Activated naive CD4-positive, alpha-beta T cell treated with anti-CD3 and anti-CD28 coated beads for 36 hours (primary cell): ENCODE data around the gene SHANK3. TPM values are rescaled to one million over a fixed set of nuclear protein-coding genes. Genes with fewer than 3 reads are reported as not detected.

Experiments
- CTCF ChIA-PET: fragments of 350-600 bp; sonication (Branson Sonifier 250); formaldehyde crosslinking; loops from one replicate; lab custom pipeline; 2021; ENCODE audit warnings: antibody characterized with exemption; lab: Charles Lee
- DNase-seq: peaks from one replicate; pipeline ENCODE4 v3.0.0-alpha.2; 2020
- H3K27ac Mint-ChIP-seq: one replicate; pipeline ENCODE4 v1.8.0; 2021; ENCODE audit warnings: mild to moderate bottlenecking, mixed read lengths
- H3K27me3 Mint-ChIP-seq: one replicate; pipeline ENCODE4 v1.8.0; 2021; ENCODE audit warnings: low read depth, mixed read lengths
- H3K36me3 Mint-ChIP-seq: one replicate; pipeline ENCODE4 v1.8.0; 2021; ENCODE audit warnings: low read depth, mixed read lengths
- H3K4me1 Mint-ChIP-seq: one replicate; pipeline ENCODE4 v1.8.0; 2021; ENCODE audit warnings: low read depth, mixed read lengths
- H3K4me3 Mint-ChIP-seq: one replicate; pipeline ENCODE4 v1.8.0; 2021; ENCODE audit warnings: mild to moderate bottlenecking, moderate library complexity, mixed read lengths
- H3K9me3 Mint-ChIP-seq: one replicate; pipeline ENCODE4 v1.8.0; 2021; ENCODE audit warnings: mixed read lengths
- intact Hi-C: fragments of 100-400 bp; cut with micrococcal nuclease; formaldehyde crosslinking; loops from one replicate; pipeline ENCODE4 v1.15.1; 2023
- total RNA-seq, 2 experiments: library from RNA; stranded (reverse); gene quantifications; one replicate each; pipeline ENCODE4 v1.2.3, GENCODE V29; 2021

Gene SHANK3
- total RNA-seq, 2 experiments from 2014 or later, result 0.07 TPM

GRCh38 chr22:50699001-50699755 is 26.6 kb downstream of the SHANK3 start:
- no peak overlapping the region for H3K27ac Mint-ChIP-seq
- no peaks in the 10 kb centered on the region for H3K27me3 Mint-ChIP-seq
- H3K36me3 Mint-ChIP-seq, result no peaks in the 10 kb centered on the region
- DNase-seq, result no peak
- H3K4me1 Mint-ChIP-seq, result peaks cover 13% of the 10 kb centered on the region
- H3K4me3 Mint-ChIP-seq, result no peak overlapping the region
- CTCF ChIA-PET, result interaction anchor here (0.6 kb wide), 1 partner anchor 61 kb away, joined by 3 read pairs; no protein-coding TSS in a partner anchor
- no peaks in the 10 kb centered on the region for H3K9me3 Mint-ChIP-seq
- intact Hi-C loops, result no loop called here

DNA sequence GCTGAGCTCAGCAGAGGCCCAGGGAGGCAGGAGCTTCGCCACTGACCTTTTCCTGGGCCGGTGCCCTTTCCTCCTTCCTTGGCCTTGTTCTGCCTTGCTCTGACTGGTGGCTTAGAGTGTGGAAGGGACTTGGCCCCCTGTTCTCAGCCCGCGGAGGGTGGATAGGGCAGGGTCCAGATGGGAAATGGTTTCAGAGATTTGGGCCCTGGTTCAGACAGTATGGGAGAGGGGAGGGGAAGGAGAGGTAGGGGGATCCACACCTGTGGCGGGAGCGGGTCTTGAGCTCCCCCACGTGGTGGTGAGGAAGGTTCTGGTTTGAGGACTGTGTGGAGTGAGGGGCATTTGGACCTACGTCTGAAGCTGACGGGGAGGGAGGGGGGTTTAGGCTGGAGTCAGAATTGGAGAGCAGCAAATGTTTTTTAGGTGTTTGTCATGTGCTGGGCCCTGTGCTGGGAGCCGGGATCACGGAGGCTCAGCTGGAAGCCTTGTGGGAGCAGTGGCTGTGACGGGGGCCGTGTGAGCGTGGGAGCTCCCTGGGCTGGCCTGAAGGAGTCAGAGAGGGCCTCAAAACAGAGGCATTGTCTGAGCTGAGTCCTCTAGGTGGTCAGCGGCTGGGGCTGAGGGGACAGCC is 27.2 kb downstream of the SHANK3 start:
- H3K9me3 Mint-ChIP-seq, result no peaks in the 10 kb centered on the region
- no peak for DNase-seq
- H3K4me1 Mint-ChIP-seq, result peaks cover 13% of the 10 kb centered on the region
- CTCF ChIA-PET, result interaction anchor here (0.6 kb wide), 1 partner anchor 61 kb away, joined by 3 read pairs; no protein-coding TSS in a partner anchor
- no peaks in the 10 kb centered on the region for H3K27me3 Mint-ChIP-seq
- no peak overlapping the region for H3K27ac Mint-ChIP-seq
- intact Hi-C loops, result no loop called here
- no peaks in the 10 kb centered on the region for H3K36me3 Mint-ChIP-seq
- H3K4me3 Mint-ChIP-seq, result no peak overlapping the region

DNA sequence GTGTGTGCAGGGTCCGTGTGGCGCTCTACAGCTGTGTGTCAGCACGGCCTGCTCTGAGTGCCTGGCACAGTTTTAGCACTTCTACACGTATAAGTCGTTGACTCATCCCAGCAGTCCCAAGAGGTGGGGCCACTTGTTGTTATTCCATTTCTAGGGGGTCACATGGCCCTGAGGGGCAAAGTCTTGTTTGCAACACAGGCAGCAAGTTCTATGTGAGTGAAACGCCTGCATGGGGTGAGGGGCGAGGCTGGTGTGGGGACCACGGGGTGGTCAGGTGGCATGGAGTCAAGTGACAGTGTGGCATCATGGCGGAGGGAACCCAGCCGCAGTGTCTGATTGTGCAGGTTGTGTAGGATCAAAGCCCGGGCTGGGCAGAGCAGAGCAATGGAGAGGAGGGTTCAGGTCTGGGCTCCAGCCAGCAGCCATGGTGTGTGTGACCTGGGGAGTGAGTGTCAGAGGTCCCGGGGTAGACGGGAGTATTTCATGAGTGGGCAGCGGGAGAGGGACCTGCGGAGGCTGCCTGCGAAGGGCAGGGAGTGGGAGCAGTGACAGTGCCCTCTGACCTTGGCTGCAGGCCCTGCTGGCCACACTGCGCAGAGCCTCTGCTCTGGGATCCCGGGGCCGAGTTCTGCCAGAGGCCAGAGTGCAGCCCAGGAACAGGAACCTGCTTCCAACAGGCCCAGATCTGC is 27.9 kb downstream of the SHANK3 start:
- CTCF ChIA-PET, result no interaction called here
- Mint-ChIP-seq H3K4me1 (peaks cover 13% of the 10 kb centered on the region), H3K4me3 (no peak overlapping the region), H3K27me3 (no peaks in the 10 kb centered on the region), H3K36me3 (no peaks in the 10 kb centered on the region), H3K9me3 (no peaks in the 10 kb centered on the region), H3K27ac (no peak overlapping the region)
- intact Hi-C loops, result no loop called here
- no peak for DNase-seq

DNA sequence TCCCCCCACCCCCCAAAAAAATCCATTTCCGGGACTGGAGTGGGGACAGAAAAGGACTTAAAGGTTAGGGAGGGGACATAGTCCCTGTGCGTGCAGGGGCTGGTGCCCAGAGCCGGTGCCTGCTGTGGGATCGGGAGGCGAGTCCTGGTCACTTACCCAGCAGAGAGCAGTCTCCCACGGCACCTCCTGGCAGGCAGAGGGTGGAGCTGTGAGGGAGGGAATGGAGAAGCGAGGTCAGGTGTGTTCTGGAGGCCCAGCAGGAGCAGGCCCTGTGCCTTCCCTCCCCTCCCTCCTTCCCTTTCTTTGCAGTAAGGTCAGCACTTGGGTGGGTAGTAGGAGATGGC is 28.4 kb downstream of the SHANK3 start:
- H3K4me1 Mint-ChIP-seq, result peaks cover 13% of the 10 kb centered on the region
- no peaks in the 10 kb centered on the region for H3K36me3 Mint-ChIP-seq
- no peak for DNase-seq
- no peaks in the 10 kb centered on the region for H3K27me3 Mint-ChIP-seq
- H3K27ac Mint-ChIP-seq, result no peak overlapping the region
- H3K4me3 Mint-ChIP-seq, result no peak overlapping the region
- no peaks in the 10 kb centered on the region for H3K9me3 Mint-ChIP-seq
- intact Hi-C loops, result no loop called here
- CTCF ChIA-PET, result no interaction called here

DNA sequence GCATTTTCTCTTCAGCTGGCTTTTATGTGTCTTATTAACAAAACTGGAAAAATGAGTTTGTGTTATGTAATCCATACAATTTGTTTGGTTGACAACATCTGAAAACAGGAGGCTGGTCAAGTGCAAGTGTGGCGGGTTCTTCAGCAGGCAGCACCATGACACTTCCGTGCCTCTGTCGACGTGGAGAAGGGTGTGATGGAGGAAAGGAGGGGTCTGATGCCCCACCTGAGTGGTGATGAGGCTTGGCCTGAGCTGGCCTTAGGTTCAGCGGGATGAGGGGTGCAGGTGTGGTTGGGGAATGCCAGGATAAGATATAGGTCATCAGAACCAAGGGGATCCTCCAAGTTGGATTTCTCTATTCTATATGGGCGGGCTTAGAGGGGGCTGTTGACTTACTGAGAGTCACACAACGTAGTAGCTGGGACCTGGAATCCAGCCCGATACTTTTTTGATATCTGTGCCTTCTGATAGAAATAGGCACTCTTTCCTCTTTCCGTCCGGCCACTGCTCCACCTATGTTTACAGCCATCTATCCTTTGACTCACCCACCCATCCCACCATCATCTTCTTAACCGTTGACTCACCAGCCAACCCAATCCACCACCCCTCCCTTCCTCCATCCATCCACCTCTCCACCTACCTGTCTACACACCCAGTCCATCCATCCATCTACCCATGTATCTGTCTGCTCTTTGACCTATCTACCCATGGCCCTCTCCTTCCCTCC is 29.0 kb downstream of the SHANK3 start:
- Mint-ChIP-seq H3K36me3 (no peaks in the 10 kb centered on the region), H3K9me3 (no peaks in the 10 kb centered on the region), H3K27me3 (no peaks in the 10 kb centered on the region), H3K27ac (no peak overlapping the region), H3K4me3 (no peak overlapping the region), H3K4me1 (peaks cover 13% of the 10 kb centered on the region)
- DNase-seq, result no peak
- CTCF ChIA-PET, result no interaction called here
- intact Hi-C loops, result no loop called here

- no peak overlapping the region for H3K27ac Mint-ChIP-seq
Measured at GRCh38 chr22:50702261-50702671, 29.6 kb downstream of the SHANK3 start.

DNA sequence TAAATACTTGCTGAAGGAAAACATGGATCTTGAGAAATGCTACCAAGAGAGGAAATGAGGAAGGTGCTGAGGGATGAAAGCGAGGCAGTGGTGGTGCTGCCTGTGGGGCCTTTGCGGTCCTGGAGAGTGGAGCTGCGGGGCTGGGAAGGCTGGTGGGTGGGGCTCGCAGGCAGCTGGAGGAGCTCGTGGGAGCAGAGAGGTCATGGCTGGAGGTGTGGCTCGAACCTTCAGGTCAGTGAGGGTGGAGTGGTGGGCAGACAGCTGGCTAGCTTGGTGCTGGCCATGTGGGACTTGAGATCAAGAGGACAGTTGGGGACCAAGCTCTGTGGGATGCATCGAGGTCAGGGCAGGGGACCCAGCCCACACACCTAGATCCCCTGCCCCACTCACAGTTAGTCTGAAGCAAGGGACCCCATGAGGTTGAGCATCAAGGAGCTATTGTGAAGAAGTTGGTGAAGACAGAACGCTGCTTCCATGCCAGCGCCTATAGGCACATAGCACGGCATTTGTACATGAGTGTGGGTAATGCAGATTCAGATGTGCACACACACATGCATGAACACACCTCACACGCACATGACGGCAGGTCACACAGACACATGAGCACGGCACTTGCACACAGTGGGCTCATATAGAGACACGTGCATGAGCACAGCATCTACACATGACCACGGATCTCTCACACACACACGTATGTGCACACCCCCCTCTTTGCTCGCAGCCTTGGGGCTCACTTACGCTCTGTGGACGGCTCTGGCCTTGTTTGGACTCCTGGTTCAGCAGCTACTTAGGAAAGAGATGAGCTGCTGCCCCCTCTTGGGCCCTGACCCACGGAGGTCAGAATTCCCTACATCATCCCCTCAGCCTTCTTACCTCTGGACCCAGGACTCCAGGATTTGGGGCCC is 30.4 kb downstream of the SHANK3 start:
- Mint-ChIP-seq H3K4me1 (peaks cover 13% of the 10 kb centered on the region), H3K36me3 (no peaks in the 10 kb centered on the region), H3K4me3 (no peak overlapping the region), H3K27ac (no peak overlapping the region), H3K27me3 (no peaks in the 10 kb centered on the region), H3K9me3 (no peaks in the 10 kb centered on the region)
- CTCF ChIA-PET, result interaction anchor here (0.8 kb wide), 1 partner anchor 30 kb away, joined by 3 read pairs; no protein-coding TSS in a partner anchor
- no peak for DNase-seq
- intact Hi-C loops, result no loop called here

More at GRCh38 chr22:50702261-50702671, 29.6 kb downstream of the SHANK3 start:
- Mint-ChIP-seq H3K9me3 (no peaks in the 10 kb centered on the region), H3K36me3 (no peaks in the 10 kb centered on the region), H3K4me1 (peaks cover 13% of the 10 kb centered on the region), H3K4me3 (no peak overlapping the region), H3K27me3 (no peaks in the 10 kb centered on the region)
- CTCF ChIA-PET, result no interaction called here
- peak; percentile 16 for DNase-seq
- intact Hi-C loops, result no loop called here

- H3K27ac Mint-ChIP-seq, result no peak overlapping the region
- intact Hi-C loops, result no loop called here
- DNase-seq, result no peak
- no peaks in the 10 kb centered on the region for H3K36me3 Mint-ChIP-seq
- H3K27me3 Mint-ChIP-seq, result no peaks in the 10 kb centered on the region
- CTCF ChIA-PET, result interaction anchor here (0.8 kb wide), 1 partner anchor 29 kb away, joined by 3 read pairs; no protein-coding TSS in a partner anchor
- H3K9me3 Mint-ChIP-seq, result no peaks in the 10 kb centered on the region
- H3K4me1 Mint-ChIP-seq, result peaks cover 13% of the 10 kb centered on the region
- no peak overlapping the region for H3K4me3 Mint-ChIP-seq
Measured at GRCh38 chr22:50703726-50704509, 31.3 kb downstream of the SHANK3 start.

GRCh38 chr22:50704510-50705218 is 32.0 kb downstream of the SHANK3 start:
- no peaks in the 10 kb centered on the region for H3K27me3 Mint-ChIP-seq
- peaks cover 13% of the 10 kb centered on the region for H3K4me1 Mint-ChIP-seq
- no peaks in the 10 kb centered on the region for H3K9me3 Mint-ChIP-seq
- no peaks in the 10 kb centered on the region for H3K36me3 Mint-ChIP-seq
- H3K27ac Mint-ChIP-seq, result no peak overlapping the region
- no peak overlapping the region for H3K4me3 Mint-ChIP-seq
- intact Hi-C loops, result no loop called here
- CTCF ChIA-PET, result no interaction called here
- no peak for DNase-seq

GRCh38 chr22:50705219-50705691 is 32.6 kb downstream of the SHANK3 start:
- no peaks in the 10 kb centered on the region for H3K36me3 Mint-ChIP-seq
- no peak overlapping the region for H3K27ac Mint-ChIP-seq
- intact Hi-C loops, result no loop called here
- CTCF ChIA-PET, result no interaction called here
- no peaks in the 10 kb centered on the region for H3K27me3 Mint-ChIP-seq
- H3K4me1 Mint-ChIP-seq, result peaks cover 13% of the 10 kb centered on the region
- no peak overlapping the region for H3K4me3 Mint-ChIP-seq
- no peaks in the 10 kb centered on the region for H3K9me3 Mint-ChIP-seq
- no peak for DNase-seq
